SK-N-SH treated with all-trans-retinoic acid at 6 μM for 48 hours (cell line): ENCODE results near the gene TBATA.

Source experiments
- ATAC-seq: fragments of 200-7000 bp; cut with Tn5 transposase; 3 replicates; pipeline ENCODE4 v1.9.1; 2020; ENCODE audit warnings: mild to moderate bottlenecking, moderate library complexity
- ARNTL ChIP-seq: fragments of 450-650 bp; formaldehyde crosslinking; IDR thresholded peaks from 2 replicates; pipeline ENCODE4 v1.5.0; 2020; ENCODE audit warnings: low read depth, mild to moderate bottlenecking, moderate library complexity, borderline replicate concordance
- BACH2 ChIP-seq: fragments of 250-450 bp; sonication (Bioruptor Pico); IDR thresholded peaks from 2 replicates; pipeline ENCODE4 v1.9.0; 2021; ENCODE audit warnings: mild to moderate bottlenecking, borderline replicate concordance
- CREB5 ChIP-seq: fragments of 250-450 bp; sonication (Bioruptor Pico); IDR thresholded peaks from 2 replicates; pipeline ENCODE4 v1.5.1; 2020; ENCODE audit warnings: low read depth, mild to moderate bottlenecking, moderate library complexity
- CSDC2 ChIP-seq: fragments of 250-450 bp; sonication (Bioruptor Pico); IDR thresholded peaks from 2 replicates; pipeline ENCODE4 v1.5.0; 2020; ENCODE audit warnings: mild to moderate bottlenecking, moderate library complexity
- CSRNP3 ChIP-seq: fragments of 250-450 bp; sonication (Bioruptor Pico); IDR thresholded peaks from 2 replicates; pipeline ENCODE4 v1.5.1; 2021; ENCODE audit warnings: mild to moderate bottlenecking, moderate library complexity
- ESRRG ChIP-seq: fragments of 250-450 bp; sonication (Bioruptor Pico); IDR thresholded peaks from 2 replicates; pipeline ENCODE4 v1.6.1; 2021; ENCODE audit warnings: mild to moderate bottlenecking
- GLIS3 ChIP-seq: fragments of 250-450 bp; sonication (Bioruptor Pico); IDR thresholded peaks from 2 replicates; pipeline ENCODE4 v1.5.0; 2020; ENCODE audit warnings: mild to moderate bottlenecking, moderate library complexity
- ISL1 ChIP-seq: fragments of 250-450 bp; sonication (Bioruptor Pico); IDR thresholded peaks from 2 replicates; pipeline ENCODE4 v2.1.2; 2022; ENCODE audit warnings: mild to moderate bottlenecking, moderate library complexity
- OSR1 ChIP-seq: fragments of 250-450 bp; sonication (Bioruptor Pico); IDR thresholded peaks from 2 replicates; pipeline ENCODE4 v1.8.0; 2022; ENCODE audit warnings: moderate library complexity, mild to moderate bottlenecking, inconsistent platforms
- PPARA ChIP-seq: fragments of 250-450 bp; sonication (Bioruptor Pico); IDR thresholded peaks from 2 replicates; pipeline ENCODE4 v1.5.0; 2020; ENCODE audit warnings: mild to moderate bottlenecking, borderline replicate concordance
- RARB ChIP-seq: fragments of 250-450 bp; sonication (Bioruptor Pico); IDR thresholded peaks from 2 replicates; pipeline ENCODE4 v1.8.0; 2021; ENCODE audit warnings: mild to moderate bottlenecking, moderate library complexity
- SNAI2 ChIP-seq: fragments of 250-450 bp; sonication (Bioruptor Pico); IDR thresholded peaks from 2 replicates; pipeline ENCODE4 v1.5.0; 2020; ENCODE audit warnings: mild to moderate bottlenecking, moderate library complexity
- TCF4 ChIP-seq: fragments of 250-450 bp; sonication (Bioruptor Pico); IDR thresholded peaks from 2 replicates; pipeline ENCODE4 v1.8.0; 2021; ENCODE audit warnings: mild to moderate bottlenecking, moderate library complexity, borderline replicate concordance
- TOX ChIP-seq: fragments of 250-450 bp; sonication (Bioruptor Pico); IDR thresholded peaks from 2 replicates; pipeline ENCODE4 v1.8.0; 2021; ENCODE audit warnings: mild to moderate bottlenecking, moderate library complexity, borderline replicate concordance
- TSHZ2 ChIP-seq: fragments of 250-450 bp; sonication (Bioruptor Pico); IDR thresholded peaks from 2 replicates; pipeline ENCODE4 v1.5.0; 2020; ENCODE audit warnings: mild to moderate bottlenecking, moderate library complexity
- ZC3H10 ChIP-seq: fragments of 250-450 bp; sonication (Bioruptor Pico); IDR thresholded peaks from 2 replicates; pipeline ENCODE4 v1.5.1; 2021; ENCODE audit warnings: mild to moderate bottlenecking, moderate library complexity
- ZFP3 ChIP-seq: fragments of 250-450 bp; sonication (Bioruptor Pico); IDR thresholded peaks from 2 replicates; pipeline ENCODE4 v1.5.0; 2020; ENCODE audit warnings: mild to moderate bottlenecking, moderate library complexity
- ZFP30 ChIP-seq: fragments of 450-650 bp; formaldehyde crosslinking; IDR thresholded peaks from 2 replicates; pipeline ENCODE4 v1.5.0; 2022; ENCODE audit warnings: mild to moderate bottlenecking, moderate library complexity
- ZNF565 ChIP-seq: fragments of 450-650 bp; formaldehyde crosslinking; conservative IDR thresholded peaks from 2 replicates; pipeline ENCODE4 v1.5.0; 2020; ENCODE audit warnings: low read depth, mild to moderate bottlenecking, moderate library complexity
- ZNF70 ChIP-seq: fragments of 450-650 bp; formaldehyde crosslinking; IDR thresholded peaks from 2 replicates; pipeline ENCODE4 v1.5.0; 2020; ENCODE audit warnings: mild to moderate bottlenecking, moderate library complexity
- ZNF8 ChIP-seq: fragments of 450-650 bp; formaldehyde crosslinking; IDR thresholded peaks from 2 replicates; pipeline ENCODE4 v1.5.0; 2020; ENCODE audit warnings: mild to moderate bottlenecking, moderate library complexity
- TF ChIP-seq, protein P1 (sequence below): fragments of 250-450 bp; sonication (Bioruptor Pico); IDR thresholded peaks from 2 replicates; pipeline ENCODE4 v1.8.0; 2021; ENCODE audit warnings: low read depth, mild to moderate bottlenecking, moderate library complexity, borderline replicate concordance

TBATA gene

DNA sequence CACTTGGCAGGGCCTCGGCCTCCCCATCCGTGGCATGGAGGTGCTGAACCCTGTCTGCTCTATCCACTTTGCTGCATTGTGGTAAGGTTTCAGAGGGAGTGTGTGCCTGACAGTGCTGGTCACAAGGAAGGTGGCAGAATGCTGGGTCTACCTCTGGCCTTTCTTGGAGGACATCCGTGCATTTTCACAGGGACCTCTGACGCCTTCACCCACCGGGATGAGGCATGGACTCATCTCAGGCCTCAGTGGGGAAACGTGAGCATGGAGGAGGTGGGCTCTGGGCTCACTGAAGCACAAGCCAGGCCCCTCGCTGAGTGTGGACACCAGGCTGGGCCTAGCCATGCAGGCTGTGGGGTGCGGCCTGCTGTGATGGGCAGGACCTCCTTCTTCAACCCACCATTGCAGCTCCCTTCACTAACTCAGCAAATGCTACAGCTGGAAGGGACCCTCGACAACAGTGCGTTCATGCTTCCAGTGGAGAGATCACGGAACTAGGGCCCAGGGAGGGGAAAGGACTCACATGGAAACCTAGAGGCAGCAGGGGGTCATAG is 8.6 kb downstream of the TBATA start (continued):
- TF ChIP-seq BACH2 (CRISPR knock-in tag) (no peak), ARNTL (no peak), ZC3H10 (CRISPR knock-in tag) (no peak), GLIS3 (no peak), ZNF565 (CRISPR knock-in tag) (no peak), TOX (CRISPR knock-in tag) (no peak), TCF4 (CRISPR knock-in tag) (no peak), ZFP3 (CRISPR knock-in tag) (no peak), PPARA (CRISPR knock-in tag) (no peak)

GRCh38 chr10:70775679-70776454 is 9.3 kb downstream of the TBATA start:
- ATAC-seq = no peak
- TF ChIP-seq TCF4 (CRISPR knock-in tag) = no peak
- TF ChIP-seq ZNF70 (CRISPR knock-in tag) = no peak

DNA sequence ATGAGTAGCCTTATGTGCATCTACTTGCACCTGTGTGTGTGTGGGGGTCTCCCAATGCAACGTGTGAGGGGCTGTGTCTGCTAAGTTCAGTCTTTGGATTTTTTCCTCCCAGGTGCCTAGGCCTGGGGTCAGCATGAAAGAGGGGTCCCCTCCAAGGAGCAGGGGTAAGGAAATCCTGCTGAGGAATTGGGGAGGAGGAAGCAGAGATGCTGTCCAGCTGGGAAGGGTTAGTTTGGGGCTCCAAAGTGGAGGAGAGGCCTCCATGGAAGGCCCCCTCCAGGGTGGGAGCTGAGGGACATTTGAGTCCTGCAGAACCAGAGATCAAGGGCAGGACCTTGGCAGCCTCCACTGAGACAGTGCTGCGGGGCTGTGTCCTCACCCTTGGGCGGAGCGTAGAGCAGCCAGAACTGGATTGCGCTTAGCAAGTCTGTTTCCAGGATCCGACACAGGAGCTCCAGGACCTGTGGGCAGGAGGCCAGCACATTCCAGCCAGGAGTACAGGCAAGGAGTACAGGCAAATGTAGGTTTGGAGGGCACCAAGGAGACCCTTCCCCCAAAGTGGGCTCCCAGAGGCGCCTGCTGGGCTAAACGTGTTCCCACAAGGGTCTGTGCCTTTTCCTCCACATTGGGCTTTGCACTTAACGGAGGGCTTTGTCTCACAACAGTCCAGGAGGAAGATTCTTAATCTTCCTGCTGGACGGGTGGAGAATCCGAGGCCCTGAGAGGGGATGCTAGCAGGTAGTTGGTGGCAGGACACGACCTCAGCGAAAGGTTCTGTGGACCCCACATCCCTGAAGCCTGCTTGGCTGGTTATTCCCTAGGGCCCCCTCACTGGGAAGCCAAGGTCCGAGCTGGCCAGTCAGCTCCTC is 10.1 kb downstream of the TBATA start:
- ATAC-seq = no peak
- TF ChIP-seq CSRNP3 (no peak), PPARA (CRISPR knock-in tag) (no peak), ZC3H10 (CRISPR knock-in tag) (no peak), ESRRG (CRISPR knock-in tag) (no peak), RARB (CRISPR knock-in tag) (no peak), ZNF8 (CRISPR knock-in tag) (no peak), SNAI2 (CRISPR knock-in tag) (no peak), GLIS3 (no peak), ZFP30 (CRISPR knock-in tag) (no peak), ZFP3 (CRISPR knock-in tag) (no peak), ARNTL (no peak), ZNF565 (CRISPR knock-in tag) (no peak), CREB5 (CRISPR knock-in tag) (no peak), BACH2 (CRISPR knock-in tag) (no peak), OSR1 (CRISPR knock-in tag) (no peak), ISL1 (CRISPR knock-in tag) (no peak)

DNA sequence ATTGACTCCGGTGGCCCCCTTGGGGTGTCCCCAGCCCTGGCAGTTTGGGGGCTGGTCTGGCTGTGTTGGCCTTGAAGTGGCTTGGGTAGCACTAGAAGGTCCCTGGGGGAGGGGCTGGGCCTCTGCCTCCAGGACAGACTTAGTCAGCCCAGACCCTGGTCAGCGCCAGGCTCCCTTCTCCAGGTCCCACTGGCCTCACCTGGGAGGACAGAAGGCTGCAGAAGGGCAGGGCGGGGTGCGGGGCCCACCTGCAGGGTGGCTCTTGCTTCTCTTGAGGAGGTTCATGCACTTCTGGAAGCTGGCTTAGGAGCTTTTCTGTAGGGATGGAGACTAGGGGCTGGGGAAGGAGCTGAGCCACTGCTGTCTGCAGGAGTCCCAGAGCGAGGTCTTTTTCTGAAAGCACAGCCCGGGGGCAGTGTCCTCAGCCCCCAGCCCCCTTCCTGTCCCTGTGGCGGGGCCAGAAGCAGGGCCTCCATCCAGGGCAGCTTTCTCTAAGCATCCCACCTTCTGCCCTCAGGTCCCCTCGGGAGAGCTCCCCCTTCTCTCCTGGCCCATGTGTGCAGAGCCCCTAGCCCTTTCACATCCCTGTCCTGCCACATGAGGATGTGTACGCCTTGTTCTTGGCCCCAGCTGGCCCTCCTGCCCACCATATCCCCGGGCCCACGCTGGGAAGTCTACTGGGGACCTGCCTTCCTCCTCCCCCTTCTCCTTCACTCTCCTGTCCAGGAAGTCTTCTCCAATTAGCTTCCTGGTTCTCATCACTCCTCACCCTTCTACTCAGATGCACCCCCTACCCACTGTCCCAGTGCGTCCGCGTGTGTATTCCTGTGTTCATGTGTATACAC is 11.0 kb downstream of the TBATA start:
- no peak for TF ChIP-seq CREB5 (CRISPR knock-in tag)
- TF ChIP-seq, protein P1, sequence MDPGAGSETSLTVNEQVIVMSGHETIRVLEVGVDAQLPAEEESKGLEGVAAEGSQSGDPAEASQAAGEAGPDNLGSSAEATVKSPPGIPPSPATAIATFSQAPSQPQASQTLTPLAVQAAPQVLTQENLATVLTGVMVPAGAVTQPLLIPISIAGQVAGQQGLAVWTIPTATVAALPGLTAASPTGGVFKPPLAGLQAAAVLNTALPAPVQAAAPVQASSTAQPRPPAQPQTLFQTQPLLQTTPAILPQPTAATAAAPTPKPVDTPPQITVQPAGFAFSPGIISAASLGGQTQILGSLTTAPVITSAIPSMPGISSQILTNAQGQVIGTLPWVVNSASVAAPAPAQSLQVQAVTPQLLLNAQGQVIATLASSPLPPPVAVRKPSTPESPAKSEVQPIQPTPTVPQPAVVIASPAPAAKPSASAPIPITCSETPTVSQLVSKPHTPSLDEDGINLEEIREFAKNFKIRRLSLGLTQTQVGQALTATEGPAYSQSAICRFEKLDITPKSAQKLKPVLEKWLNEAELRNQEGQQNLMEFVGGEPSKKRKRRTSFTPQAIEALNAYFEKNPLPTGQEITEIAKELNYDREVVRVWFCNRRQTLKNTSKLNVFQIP = no peak
- TF ChIP-seq OSR1 (CRISPR knock-in tag) = no peak
- no peak for TF ChIP-seq TCF4 (CRISPR knock-in tag)
- TF ChIP-seq TOX (CRISPR knock-in tag) = no peak
- TF ChIP-seq CSDC2 (CRISPR knock-in tag) = no peak
- TF ChIP-seq ZFP3 (CRISPR knock-in tag) = no peak
- TF ChIP-seq RARB (CRISPR knock-in tag) = no peak
- TF ChIP-seq ARNTL = no peak
- no peak for TF ChIP-seq ZNF565 (CRISPR knock-in tag)
- TF ChIP-seq ZNF70 (CRISPR knock-in tag) = no peak
- no peak for TF ChIP-seq ISL1 (CRISPR knock-in tag)
- no peak for TF ChIP-seq TSHZ2 (CRISPR knock-in tag)
- no peak for TF ChIP-seq PPARA (CRISPR knock-in tag)
- no peak for TF ChIP-seq ZNF8 (CRISPR knock-in tag)
- ATAC-seq = no peak
